ENCODE measurements around the gene DIRAS2. TPM values are rescaled to one million over a fixed set of nuclear protein-coding genes. Genes with fewer than 3 reads are reported as not detected.

The DIRAS2 gene
- total RNA-seq, 1 donor from 2014 or later = 0.27 TPM

DNA sequence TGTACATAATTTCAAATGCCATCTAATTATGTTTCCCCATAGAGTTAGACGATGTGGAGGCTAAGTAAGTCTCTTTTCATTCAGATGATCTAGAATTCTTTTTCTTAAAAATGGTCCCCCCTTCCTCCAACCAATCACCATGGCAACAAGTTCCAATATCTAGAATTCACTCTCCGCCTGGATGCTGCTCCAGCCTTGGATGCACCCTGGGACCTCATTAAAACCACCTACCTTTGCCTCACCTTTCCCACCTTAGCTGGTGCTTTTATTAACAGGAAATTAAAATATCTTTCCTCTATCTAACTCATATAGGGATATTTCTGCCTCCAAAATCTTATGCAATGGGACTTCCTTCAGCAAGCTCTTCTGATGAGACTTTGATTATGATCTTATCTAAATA, 49.0 kb downstream of the DIRAS2 start:
- no peak for TF ChIP-seq CTCF (IDR thresholded peaks at IDR 0.05; ENCODE audit: partially characterized antibody, unreplicated experiment)
- Mint-ChIP-seq H3K27me3 (ENCODE audit: unreplicated experiment) (no peaks in the 10 kb centered on the region), H3K36me3 (ENCODE audit: unreplicated experiment) (no peaks in the 10 kb centered on the region), H3K4me3 (ENCODE audit: unreplicated experiment) (no peak overlapping the region), H3K4me1 (ENCODE audit: low read depth, unreplicated experiment) (no peaks in the 10 kb centered on the region), H3K27ac (ENCODE audit: unreplicated experiment) (no peak overlapping the region), H3K9me3 (ENCODE audit: unreplicated experiment) (no peaks in the 10 kb centered on the region)
- no peak for DNase-seq

DNA sequence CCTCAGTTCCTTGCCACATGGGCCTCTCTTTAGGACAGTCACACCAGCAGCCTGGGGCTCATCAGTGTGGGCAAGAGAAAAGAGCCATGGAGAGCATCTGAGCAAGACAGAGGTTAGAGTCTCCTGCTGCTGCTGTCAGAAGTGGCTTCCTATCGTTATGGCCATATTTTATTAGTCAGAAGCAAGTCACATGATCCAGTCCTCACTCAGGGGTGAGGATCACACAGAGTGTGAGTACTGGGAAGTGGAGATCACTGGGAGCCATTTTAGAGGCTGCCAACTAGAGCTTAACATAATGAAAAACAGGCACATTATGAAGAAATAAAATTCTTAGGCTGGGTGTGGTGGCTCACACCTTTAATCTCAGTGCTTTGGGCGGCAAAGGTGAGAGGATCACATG, 62.0 kb downstream of the DIRAS2 start:
- Mint-ChIP-seq H3K4me1 (ENCODE audit: low read depth, unreplicated experiment) (peaks cover 5% of the 10 kb centered on the region), H3K4me3 (ENCODE audit: unreplicated experiment) (no peak overlapping the region), H3K9me3 (ENCODE audit: unreplicated experiment) (peaks cover 1% of the 10 kb centered on the region), H3K36me3 (ENCODE audit: unreplicated experiment) (no peaks in the 10 kb centered on the region), H3K27ac (ENCODE audit: unreplicated experiment) (no peak overlapping the region), H3K27me3 (ENCODE audit: unreplicated experiment) (peaks cover 1% of the 10 kb centered on the region)
- no peak for DNase-seq
- no peak for TF ChIP-seq CTCF (IDR thresholded peaks at IDR 0.05; ENCODE audit: partially characterized antibody, unreplicated experiment)

GRCh38 chr9:90579181-90579580, 63.4 kb downstream of the DIRAS2 start:
- Mint-ChIP-seq H3K36me3 (ENCODE audit: unreplicated experiment) (no peaks in the 10 kb centered on the region), H3K4me3 (ENCODE audit: unreplicated experiment) (no peak overlapping the region), H3K4me1 (ENCODE audit: low read depth, unreplicated experiment) (peaks cover 5% of the 10 kb centered on the region), H3K27me3 (ENCODE audit: unreplicated experiment) (peaks cover under 1% of the 10 kb centered on the region), H3K9me3 (ENCODE audit: unreplicated experiment) (peaks cover 1% of the 10 kb centered on the region), H3K27ac (ENCODE audit: unreplicated experiment) (no peak overlapping the region)
- no peak for DNase-seq
- no peak for TF ChIP-seq CTCF (IDR thresholded peaks at IDR 0.05; ENCODE audit: partially characterized antibody, unreplicated experiment)

GRCh38 chr9:90578126-90578815, 64.4 kb downstream of the DIRAS2 start:
- DNase-seq = no peak
- H3K27me3 Mint-ChIP-seq (ENCODE audit: unreplicated experiment) = no peaks in the 10 kb centered on the region
- no peak for TF ChIP-seq CTCF (IDR thresholded peaks at IDR 0.05; ENCODE audit: partially characterized antibody, unreplicated experiment)
- no peak overlapping the region for H3K27ac Mint-ChIP-seq (ENCODE audit: unreplicated experiment)
- H3K36me3 Mint-ChIP-seq (ENCODE audit: unreplicated experiment) = no peaks in the 10 kb centered on the region
- no peaks in the 10 kb centered on the region for H3K9me3 Mint-ChIP-seq (ENCODE audit: unreplicated experiment)
- H3K4me3 Mint-ChIP-seq (ENCODE audit: unreplicated experiment) = no peak overlapping the region
- H3K4me1 Mint-ChIP-seq (ENCODE audit: low read depth, unreplicated experiment) = peaks cover 5% of the 10 kb centered on the region

DNA sequence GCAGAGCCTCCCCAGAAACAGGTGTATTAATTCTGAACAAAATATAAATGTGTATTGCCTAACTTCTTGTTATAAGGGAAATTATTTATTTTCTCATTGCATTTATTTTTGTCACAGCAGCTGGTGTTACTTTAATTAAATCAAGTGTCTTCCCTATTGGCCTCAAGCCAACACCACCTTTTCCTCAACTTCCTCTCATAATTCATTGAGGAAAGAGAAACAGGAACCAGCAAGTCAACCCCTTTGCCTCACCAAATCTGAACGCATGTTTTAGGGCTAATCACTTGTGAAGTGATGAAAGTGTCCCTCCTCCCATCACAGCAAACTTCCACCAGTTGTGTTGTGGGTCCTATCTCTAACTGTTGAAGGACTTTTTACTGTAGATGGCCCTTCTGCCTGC, 73.1 kb downstream of the DIRAS2 start:
- H3K27ac Mint-ChIP-seq (ENCODE audit: unreplicated experiment) = no peak overlapping the region
- DNase-seq = no peak
- TF ChIP-seq CTCF (IDR thresholded peaks at IDR 0.05; ENCODE audit: partially characterized antibody, unreplicated experiment) = no peak
- H3K36me3 Mint-ChIP-seq (ENCODE audit: unreplicated experiment) = no peaks in the 10 kb centered on the region
- H3K9me3 Mint-ChIP-seq (ENCODE audit: unreplicated experiment) = no peaks in the 10 kb centered on the region
- no peaks in the 10 kb centered on the region for H3K4me1 Mint-ChIP-seq (ENCODE audit: low read depth, unreplicated experiment)
- H3K27me3 Mint-ChIP-seq (ENCODE audit: unreplicated experiment) = no peaks in the 10 kb centered on the region
- no peak overlapping the region for H3K4me3 Mint-ChIP-seq (ENCODE audit: unreplicated experiment)
